Activated CD4-positive, alpha-beta T cell treated with anti-CD3 and anti-CD28 coated beads, Interleukin-2, amount 50 U/mL, for 48 hours (primary cell): Measurements from ENCODE around the gene PTGES3L.
"Not testable (repeated sequence)": the region's sequence is repeated elsewhere in the genome, so short reads cannot be mapped to it uniquely, and the experiment has no call there.

Source experiments
- DNase-seq, 2 experiments: peaks; one replicate each; pipeline ENCODE4 v3.0.0-alpha.2; 2020

The PTGES3L gene

DNA sequence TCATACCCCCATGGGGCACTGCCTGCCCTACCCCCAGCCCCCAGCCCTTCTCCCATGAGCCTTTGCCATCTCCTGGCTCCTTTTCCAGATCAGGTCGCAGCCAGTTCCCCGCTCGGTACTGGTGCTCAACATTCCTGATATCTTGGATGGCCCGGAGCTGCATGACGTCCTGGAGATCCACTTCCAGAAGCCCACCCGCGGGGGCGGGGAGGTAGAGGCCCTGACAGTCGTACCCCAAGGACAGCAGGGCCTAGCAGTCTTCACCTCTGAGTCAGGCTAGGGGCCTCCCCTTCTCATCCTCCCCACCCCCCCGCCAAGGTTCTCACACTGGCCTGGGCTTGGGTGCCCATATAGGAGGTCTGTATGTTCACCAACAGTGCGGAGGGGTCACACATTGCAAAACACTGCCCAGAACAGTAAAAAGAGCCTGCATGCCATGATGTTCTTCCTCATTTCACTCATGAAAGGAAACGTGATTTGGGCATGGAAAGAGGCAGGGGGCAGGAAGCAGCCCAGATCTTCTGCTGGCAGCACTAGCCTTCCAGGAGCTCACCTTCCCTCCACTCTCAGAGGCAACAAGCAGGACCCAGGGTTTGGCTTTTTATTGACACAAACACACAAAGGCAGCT, 34.3 kb upstream of the PTGES3L start:
- no peak for DNase-seq

DNA sequence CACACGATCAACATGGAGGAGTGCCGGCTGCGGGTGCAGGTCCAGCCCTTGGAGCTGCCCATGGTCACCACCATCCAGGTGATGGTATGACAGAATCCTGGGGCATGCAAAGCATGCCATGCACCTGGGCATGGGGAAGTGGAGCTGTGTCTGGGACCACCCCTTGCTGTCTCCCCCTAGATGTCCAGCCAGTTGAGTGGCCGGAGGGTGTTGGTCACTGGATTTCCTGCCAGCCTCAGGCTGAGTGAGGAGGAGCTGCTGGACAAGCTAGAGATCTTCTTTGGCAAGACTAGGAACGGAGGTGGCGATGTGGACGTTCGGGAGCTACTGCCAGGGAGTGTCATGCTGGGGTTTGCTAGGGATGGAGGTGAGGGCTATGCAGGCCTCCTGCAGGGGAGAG, 33.4 kb upstream of the PTGES3L start:
- no peak for DNase-seq

DNA sequence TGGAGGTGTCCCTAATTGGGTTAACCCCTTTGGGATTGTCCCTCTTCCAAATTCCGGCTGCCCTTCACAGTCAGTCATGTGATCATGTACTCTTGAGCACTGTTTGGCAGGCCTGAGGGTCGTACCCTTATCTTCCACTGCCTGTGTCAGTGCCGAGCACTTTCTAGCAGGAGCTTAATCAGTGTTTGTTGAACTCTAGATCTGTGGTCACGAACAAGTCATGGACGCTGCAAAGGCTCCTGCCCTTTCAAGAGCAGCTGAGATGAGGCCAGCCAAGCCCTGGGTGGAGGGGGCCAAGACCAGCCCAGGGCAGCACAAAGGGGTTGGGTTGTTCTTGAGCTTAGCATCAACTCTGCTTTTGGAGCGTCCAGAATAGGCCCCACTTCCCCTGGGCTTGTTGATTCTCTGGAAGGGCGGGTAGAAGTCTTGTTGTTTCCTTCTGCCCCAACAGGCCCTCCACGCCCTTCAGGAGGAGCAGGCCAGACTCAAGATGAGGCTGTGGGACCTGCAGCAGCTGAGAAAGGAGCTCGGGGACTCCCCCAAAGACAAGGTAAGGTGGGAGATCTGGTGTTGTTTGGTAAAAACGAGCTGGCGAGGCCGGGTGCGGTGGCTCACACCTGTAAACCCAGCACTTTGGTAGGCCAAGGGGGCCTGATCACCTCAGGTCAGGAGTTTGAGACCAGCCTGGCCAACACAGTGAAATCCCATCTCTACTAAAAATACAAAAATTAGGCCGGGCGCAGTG, 32.0 kb upstream of the PTGES3L start:
- DNase-seq: no peak

DNA sequence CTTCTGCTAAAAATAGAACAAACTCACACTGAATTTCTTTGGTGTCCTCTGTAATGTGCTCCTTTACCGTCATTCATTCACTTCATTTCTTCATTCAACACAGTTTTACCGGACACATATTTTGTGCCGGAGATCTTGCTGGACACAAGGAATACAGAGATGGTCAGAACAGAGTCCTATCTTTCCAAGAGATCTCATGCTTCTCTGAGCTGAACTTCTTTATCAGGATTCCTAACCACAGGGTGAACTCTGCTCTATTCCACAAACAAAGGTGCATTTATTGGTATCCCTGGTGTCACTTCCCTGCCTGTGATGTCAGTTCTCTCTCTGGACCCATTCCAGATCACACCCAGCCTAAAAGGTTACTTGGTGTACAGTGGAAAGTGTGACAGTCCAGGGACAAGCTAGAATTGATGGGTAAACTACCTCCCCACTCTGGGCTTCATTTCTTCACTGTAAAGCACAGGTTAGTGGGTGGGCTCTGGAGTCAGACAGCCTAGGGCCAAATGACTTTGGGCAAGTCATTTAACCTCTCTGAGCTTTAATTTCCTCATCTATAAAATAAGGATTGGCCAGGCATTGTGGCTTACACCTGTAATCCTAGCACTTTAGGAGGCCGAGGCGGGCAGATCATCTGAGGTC, 30.9 kb upstream of the PTGES3L start:
- DNase-seq: no peak

DNA sequence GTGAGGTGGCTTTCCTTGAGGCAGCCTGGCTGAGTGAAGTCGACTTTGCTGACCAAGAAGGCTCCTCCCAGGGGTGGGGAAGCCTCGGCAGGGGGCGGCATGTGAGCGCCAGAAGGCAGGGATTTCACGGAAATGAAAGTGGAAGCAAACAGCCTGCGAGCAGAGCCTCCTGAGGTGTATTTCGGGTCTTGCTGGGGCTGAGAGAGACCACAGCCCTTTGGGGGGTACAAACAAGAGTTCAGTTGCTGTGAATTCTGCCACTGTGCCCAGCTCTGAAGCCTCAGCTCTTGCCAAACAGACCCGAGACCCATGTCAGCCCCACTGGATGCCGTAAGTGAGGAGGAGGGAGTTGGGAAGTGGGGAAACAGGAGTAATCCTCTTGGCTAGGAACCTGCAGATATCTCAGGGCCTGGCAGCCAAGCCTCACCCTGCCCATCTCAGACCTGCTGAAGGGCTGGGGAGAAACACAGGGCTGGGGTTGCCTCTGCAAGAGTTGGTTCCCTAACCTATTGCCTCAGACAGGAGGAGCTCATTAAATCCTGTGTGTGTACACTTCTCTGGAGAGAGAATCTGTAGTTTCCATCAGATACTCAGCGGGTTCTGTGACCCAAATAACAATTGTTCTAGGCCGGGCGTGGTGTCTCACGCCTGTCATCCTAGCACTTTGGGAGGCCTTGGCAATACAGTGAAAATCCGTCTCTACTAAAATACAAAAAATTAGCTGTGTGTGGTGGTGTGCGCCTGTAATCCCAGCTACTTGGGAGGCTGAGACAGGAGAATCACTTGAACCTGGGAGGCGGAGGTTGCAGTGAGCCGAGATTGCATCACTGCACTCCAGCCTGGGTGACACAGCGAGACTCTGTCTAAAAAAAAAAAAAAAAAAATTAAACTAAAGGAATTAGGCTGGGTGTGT, 27.0 kb upstream of the PTGES3L start, which contains the start of gene IFI35:
Gene IFI35 (plus strand): TSS at position 146 of the 913 bp plus-strand sequence. CDS start 164 bp downstream, at position 310.
- DNase-seq: peak; percentile 86 to 91

DNA sequence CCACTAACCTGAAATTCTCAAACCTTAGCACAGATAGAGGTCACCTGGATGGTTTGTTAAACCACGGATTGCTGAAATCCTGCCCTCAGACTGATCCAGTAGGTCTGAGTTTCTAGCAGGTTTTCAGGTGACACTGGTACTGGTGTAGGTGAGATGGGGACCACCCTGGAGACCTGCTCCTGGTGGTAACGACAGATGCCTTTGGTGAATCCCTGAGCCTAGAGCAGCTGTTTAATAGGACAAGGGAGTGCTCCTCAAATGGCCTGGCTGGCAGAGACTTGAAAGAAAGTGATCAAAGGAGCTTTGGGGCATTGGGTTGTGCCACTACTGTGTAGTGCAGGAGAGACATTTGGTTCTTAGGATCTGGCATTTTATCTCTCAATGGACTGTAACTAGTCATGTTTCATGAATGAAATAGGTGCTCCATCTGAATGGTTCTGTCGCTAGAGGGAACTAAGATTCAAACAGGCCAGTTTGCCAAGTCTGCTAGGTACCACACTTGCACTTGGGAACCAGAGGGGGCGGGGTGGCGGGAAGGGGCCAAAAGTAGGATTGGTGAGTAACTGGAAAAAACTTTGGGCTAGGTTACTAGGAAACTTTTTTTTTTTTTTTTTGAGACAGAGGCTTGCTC, 23.8 kb upstream of the PTGES3L start:
- no peak for DNase-seq

DNA sequence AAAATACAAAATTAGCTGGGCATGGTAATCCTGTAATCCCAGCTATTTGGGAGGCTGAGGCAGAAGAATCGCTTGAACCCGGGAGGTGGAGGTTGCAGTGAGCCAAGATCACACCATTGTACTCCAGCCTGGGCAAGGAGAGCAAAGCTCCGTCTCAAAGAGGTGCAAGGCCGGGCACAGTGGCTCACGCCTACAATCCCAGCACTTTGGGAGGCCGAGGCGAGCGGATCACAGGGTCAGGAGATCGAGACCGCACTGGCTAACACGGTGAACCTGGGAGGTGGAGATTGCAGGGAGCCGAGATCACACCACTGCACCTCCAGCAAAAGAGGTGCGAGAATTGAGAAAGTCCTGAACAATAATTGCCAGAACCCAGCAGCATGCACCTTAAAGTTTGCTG, 21.0 kb upstream of the PTGES3L start:
- DNase-seq: not testable (repeated sequence)

DNA sequence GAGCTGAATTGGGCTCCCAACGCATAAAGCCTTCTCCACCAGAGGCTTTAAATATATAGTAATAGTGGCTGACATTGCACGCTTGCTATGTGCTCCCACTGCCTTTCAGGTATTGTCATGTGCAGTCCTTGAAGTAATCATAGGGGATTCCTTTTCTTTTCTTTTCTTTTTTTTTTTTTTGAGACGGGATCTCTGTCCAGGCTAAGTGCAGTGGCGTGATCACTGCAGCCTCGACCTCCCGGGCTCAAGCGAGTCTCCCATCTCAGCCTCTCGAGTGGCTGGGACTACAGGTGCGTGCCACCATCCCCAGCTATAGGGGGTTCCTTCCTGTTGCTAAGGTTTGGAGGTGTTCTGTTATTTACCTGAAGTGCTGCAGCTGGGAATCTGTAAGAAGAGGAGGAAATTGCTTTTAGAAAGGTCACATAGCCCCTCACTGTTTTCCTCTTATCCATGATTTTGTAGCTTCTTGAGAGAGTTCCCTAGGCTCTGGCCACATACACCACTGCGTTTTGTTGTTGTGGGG, 19.2 kb upstream of the PTGES3L start:
- DNase-seq: no peak

DNA sequence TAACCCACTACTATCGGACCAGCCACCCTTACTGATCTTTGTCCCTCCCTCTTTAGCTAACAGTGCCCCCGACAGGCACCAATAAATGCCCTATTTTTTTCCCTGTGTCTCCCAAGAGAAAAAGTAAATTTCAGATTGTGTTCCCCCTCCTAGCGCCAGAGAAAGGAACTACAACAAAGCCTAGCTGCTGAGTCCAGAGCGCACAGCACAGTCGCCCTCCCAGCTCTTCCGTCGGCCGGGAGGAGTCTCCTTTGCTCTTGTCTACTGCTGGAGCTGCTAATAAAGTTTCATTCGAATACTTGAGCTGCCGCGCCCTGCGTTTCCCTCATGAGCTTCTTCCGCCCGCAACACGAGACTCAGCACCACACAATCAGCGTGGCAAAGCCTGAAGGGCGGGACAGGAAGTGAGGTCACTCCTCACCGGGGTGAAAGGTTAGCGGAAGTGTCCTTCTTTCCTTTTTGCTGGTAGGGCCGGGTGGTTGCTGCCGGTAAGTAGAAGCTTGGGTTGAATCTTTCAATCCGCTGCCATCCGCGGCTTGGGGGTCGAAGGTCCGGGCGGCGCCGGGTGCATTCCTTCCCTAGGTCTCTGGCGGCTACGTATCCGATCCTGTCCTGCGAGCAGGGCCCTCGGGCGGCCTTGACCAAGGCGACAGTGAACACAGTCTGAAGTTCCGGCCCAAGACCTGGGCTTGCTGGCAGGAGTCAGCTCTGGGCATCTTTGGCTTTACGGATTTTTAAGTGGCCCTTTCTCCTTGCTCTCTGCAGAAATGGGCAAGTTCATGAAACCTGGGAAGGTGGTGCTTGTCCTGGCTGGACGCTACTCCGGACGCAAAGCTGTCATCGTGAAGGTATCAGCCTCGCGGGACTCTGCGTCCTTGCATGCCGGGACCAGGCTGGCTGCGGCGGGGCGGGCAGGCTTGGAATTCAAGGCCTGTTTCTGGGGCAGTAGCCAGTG, 18.4 kb upstream of the PTGES3L start, which contains the start of gene RPL27:
Gene RPL27 (plus strand): TSS at position 436 of the 955 bp plus-strand sequence. CDS start 332 bp downstream, at position 768.
- DNase-seq: peak; percentile 96 to 97

DNA sequence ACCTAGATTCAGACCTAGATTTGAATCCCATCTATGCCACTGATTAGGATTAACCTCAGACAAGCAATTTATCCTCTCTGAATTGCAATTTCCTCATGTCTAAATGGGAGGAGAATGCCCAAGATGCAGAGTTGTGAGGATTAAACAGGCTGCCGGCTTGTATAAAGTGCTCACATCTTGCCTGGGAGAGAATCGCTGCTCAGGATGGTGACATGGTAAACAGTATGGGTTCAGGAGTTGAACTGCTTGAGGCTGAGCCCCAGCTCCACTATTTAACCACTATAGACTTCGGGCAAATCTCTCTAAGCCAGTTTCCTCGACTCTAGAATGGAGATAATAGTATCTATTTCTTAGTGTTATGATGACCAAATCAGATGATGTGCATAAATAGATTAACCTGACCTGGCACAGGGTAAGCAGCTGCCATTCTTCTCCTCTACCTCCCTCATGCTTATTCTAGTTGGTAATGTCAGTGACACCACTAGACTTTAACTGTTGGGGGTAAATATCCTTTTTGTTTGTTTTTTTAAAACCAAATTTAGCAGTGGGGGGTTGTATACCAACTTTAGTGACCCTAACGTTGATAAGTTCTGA, 17.6 kb upstream of the PTGES3L start:
- no peak for DNase-seq

DNA sequence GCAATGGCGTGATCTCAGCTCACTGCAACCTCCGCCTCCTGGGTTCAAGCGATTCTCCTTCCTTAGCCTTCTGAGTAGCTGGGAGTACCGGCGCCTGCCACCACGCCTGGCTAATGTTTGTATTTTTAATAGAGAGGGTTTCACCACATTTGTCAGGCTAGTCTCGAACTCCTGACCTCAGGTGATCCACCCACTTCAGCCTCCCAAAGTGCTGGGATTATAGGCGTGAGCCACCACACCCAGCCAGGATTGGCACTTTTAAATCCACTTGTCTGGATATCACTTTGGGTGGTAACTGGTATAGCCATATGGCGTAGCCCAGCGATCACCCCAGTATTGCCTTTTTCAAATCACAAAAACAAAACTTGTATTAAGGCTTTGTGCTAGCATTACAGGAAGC, 14.0 kb upstream of the PTGES3L start:
- DNase-seq: not testable (repeated sequence)

DNA sequence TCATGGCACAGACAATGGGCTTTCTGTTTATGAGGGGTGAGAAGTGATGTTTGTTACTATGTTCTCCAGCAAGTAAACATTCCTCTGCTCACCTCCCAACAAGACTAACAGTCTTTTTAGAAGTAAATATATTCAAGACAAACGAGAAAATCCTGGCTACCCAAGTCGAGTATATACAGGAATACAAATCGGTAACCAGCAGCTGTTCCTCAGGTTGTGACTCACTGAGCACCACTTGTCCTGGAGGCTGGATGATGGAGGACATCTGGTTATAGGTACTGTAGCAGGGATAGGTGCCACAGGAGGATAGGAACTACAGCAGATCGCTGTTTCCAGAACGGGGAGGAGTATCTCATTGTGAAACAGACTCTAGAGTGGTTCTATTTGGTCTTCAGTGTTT, 13.0 kb upstream of the PTGES3L start:
- DNase-seq: no peak

DNA sequence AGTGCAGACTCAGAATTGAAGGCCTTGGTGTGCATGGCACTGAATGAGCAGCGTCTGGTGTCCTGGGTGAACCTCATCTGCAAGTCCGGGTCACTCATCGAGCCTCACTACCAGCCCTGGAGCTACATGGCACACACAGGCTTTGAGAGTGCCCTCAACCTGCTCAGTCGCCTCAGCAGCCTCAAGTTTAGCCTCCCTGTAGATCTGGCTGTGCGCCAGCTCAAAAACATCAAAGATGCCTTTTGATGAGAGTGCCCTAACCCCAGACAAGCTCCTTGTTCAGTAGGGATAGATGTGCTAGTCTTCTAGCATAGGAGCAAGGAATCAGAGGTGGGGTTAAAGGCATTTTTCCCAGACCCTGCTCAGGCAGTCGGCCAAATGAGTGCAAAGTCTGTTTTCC, 11.6 kb upstream of the PTGES3L start:
- no peak for DNase-seq

DNA sequence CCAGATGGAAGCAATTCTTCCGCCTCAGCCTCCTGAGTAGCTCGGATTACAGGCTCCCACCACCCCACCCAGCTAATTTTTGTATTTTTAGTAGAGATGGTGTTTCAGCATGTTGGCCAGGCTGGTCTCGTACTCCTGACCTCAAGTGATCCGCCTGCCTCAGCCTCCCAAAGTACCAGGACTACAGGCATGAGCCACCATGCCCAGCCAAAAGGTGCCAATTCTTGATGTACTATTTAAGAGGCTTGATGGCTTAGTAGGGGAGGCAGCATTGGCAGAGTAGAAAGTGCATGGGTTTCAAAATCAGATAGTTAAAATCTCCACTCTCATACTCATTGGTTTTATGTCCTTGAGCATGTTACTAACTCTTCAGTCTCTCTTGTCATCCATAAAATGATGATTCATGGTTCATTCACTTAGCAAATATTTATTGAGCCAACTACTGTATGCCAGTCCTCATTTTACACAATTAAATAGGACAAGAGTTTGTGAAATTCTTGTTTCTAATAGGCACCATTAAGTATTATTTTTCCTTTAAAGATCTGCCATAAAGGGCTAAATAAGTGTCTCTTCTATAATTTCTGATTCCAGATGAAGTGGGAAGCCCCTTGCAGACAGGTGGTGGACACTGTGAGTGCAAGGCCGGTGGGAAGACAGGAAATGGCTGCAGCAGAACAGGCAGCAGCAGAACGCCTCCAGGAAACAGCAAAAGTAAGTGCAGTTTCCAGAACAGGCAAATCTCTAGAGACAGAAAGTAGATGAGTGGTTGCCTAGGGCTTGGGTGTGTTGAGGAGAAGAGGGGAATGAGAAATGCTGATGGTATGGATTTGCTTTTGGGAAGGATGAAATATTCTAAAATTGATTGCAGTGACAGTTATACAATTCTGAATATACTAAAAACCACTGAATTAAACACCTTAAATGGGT, 10.1 kb upstream of the PTGES3L start:
- DNase-seq: no peak

DNA sequence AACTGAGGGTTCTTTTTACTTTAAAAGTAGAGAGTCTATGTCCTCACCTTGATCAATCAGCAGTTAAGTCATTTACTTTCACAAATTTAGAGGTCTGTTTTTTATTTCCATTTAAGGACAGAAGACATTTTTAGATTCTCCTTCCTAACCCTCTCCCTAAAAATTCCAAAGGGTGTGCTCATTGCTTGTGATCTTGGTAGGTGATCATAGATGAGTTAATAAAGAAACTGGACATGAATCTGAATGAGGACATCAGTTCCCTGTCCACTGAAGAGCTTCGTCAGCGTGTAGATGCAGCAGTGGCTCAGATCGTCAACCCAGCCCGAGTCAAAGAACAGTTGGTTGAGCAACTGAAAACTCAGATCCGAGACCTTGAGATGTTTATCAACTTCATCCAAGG, 9.3 kb upstream of the PTGES3L start:
- no peak for DNase-seq

DNA sequence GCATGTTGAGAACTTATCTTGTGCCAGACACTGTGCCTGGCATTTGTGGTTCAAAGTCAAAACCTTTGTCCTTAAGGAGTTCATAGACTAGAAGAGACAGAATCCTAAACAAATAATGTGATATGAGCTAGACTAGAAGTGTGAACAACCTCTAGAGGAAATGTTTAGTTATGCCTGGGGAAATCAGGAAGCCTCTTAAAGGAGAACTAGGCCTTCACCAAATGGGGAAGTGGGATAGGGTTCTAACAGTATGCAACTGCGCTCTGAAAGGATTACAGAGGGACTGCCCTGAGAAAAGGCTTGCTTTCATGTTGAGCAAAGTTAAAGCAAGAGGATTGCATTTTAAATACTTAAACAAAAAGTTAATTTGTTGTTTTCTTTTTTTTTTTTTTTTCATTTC, 5.3 kb upstream of the PTGES3L start:
- DNase-seq: no peak

DNA sequence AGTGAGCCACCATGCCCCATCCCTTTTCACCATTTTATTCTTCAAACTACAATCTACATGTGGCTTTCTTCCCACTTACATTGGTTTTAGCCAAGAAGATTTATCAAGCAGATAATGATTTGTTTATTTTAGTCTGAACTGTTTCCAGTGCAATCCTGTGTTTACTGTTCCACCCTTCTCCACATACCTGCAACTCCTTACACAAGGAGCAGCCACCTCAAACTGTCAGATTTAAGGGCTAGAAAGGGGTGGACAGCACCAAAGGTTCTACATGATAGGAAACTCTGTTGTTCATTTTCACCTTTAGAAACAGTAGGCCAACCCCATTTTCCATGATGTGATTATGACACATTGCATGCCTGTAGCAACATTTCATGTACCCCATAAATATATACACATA, 2.4 kb upstream of the PTGES3L start:
- DNase-seq: no peak

DNA sequence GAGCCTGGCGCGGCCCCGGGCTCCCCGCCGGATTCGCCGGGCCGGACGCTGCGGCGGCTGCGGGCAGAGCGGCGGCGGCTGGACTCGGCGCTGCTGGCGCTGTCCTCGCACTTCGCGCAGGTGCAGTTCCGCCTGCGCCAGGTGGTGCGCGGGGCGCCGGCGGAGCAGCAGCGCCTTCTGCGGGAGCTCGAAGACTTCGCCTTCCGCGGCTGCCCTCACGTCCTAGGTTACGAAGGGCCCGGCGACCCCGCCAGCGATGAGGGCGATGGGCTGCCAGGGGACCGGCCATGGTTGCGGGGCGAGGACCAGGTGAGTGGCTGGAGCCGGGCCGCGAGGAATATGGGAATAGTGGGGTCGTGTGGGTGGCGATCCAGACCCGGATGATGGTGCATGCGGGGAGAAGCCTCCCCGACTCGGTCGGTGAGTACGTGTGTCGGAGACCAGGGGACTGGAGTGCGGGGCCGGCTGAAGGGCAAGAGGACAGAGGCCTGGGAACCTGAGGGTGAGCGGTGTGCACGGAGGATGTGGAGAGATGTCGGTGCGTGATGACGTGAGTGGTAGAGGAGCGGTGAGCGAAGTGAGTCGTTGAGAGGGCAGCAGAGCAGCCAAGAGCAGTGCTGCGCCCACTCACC, 1.0 kb upstream of the PTGES3L start:
- DNase-seq: peak; percentile 74 to 80

DNA sequence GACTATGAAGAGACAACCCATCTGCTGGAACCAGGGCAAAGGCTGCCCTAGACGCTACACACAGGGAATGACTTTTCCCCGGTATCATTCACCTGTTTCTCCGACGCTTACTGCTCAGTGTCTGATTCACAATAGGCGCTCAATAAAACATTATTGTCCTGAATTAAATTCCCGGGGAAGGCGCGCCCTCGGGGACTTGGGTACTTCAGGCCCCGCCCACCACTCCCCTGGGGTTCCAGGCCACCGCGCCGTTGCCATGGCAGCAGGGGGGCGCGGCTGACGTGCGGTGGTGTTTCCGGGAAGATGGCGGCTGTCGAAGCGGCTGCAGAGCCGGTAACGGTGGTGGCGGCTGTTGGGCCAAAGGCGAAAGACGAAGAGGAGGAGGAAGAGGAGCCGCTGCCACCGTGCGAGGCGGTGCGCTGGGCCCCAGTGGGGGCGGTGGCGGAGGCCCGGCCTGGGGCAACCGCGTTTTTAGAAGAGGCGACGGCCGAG, 440 bp upstream of the PTGES3L start, which contains the start of gene RUNDC1:
Gene RUNDC1 (plus strand): TSS at position 292 of the 492 bp plus-strand sequence. CDS start 12 bp downstream, at position 304.
- DNase-seq: peak; percentile 93 to 94
